T-helper 17 cell (primary cell): ENCODE results near the gene DPF1. TPM values are rescaled to one million over a fixed set of nuclear protein-coding genes. Genes with fewer than 3 reads are reported as not detected.

Experiments
- ATAC-seq: fragments of 150-1000 bp; cut with Tn5 transposase; 2 replicates; pipeline ENCODE4 v1.10.0; 2021; ENCODE audit warnings: mild to moderate bottlenecking, moderate library complexity
- DNase-seq, 3 donors: peaks; one replicate each; pipeline versions ENCODE4 v3.0.0 to v3.0.0-alpha.2; 2020 to 2021
- H3K9me3 ChIP-seq: one replicate; pipeline ENCODE4 v1.7.0; 2013; ENCODE audit warnings: low read length, mild to moderate bottlenecking; ENCODE audit not compliant: control insufficient read depth, poor library complexity, severe bottlenecking
- H3K27ac Mint-ChIP-seq: one replicate; pipeline ENCODE4 v1.8.0; 2022; ENCODE audit warnings: mild to moderate bottlenecking, moderate library complexity, mixed read lengths
- H3K27me3 Mint-ChIP-seq: one replicate; pipeline ENCODE4 v1.8.0; 2022; ENCODE audit warnings: mixed read lengths
- H3K36me3 Mint-ChIP-seq: one replicate; pipeline ENCODE4 v1.8.0; 2022; ENCODE audit warnings: low read depth, mixed read lengths
- H3K4me1 Mint-ChIP-seq: one replicate; pipeline ENCODE4 v1.8.0; 2022; ENCODE audit warnings: mild to moderate bottlenecking, mixed read lengths
- H3K4me3 Mint-ChIP-seq: one replicate; pipeline ENCODE4 v1.8.0; 2022; ENCODE audit warnings: mild to moderate bottlenecking, moderate library complexity, mixed read lengths
- total RNA-seq, 4 donors: library from RNA in 2 of 4; stranded (reverse) in 2 of 4; gene quantifications; one replicate each; pipeline ENCODE4 v1.2.3 and lab custom pipeline; 2022 to 2026

The DPF1 gene
- total RNA-seq, 2 donors from 2014 or later = not detected

- no peak for ATAC-seq
- peak overlapping the region; percentile 56 for H3K27ac Mint-ChIP-seq
These were observed 15.5 kb downstream of the DPF1 start for GRCh38 chr19:38208571-38208970.

GRCh38 chr19:38207543-38207942, 16.5 kb downstream of the DPF1 start:
- peaks cover 13% of the 10 kb centered on the region for H3K36me3 Mint-ChIP-seq
- H3K27ac Mint-ChIP-seq = no peak overlapping the region
- no peak for ATAC-seq
- peaks cover 33% of the 10 kb centered on the region for H3K27me3 Mint-ChIP-seq
- DNase-seq = no peak
- no peaks in the 10 kb centered on the region for H3K9me3 ChIP-seq
- peaks cover 14% of the 10 kb centered on the region for H3K4me1 Mint-ChIP-seq
- H3K4me3 Mint-ChIP-seq = no peak overlapping the region

More at GRCh38 chr19:38208571-38208970, 15.5 kb downstream of the DPF1 start:
- Mint-ChIP-seq H3K4me3 (no peak overlapping the region), H3K4me1 (peaks cover 16% of the 10 kb centered on the region), H3K27me3 (peaks cover 41% of the 10 kb centered on the region), H3K36me3 (peaks cover 9% of the 10 kb centered on the region)
- no peak for DNase-seq
- H3K9me3 ChIP-seq = no peaks in the 10 kb centered on the region

- peaks cover 14% of the 10 kb centered on the region for H3K4me1 Mint-ChIP-seq
- H3K9me3 ChIP-seq = no peaks in the 10 kb centered on the region
- H3K4me3 Mint-ChIP-seq = no peak overlapping the region
- peaks cover 33% of the 10 kb centered on the region for H3K27me3 Mint-ChIP-seq
- ATAC-seq (no peak), DNase-seq (no peak)
- H3K27ac Mint-ChIP-seq = no peak overlapping the region
- H3K36me3 Mint-ChIP-seq = peaks cover 13% of the 10 kb centered on the region
These were observed 17.1 kb downstream of the DPF1 start for GRCh38 chr19:38206928-38207327.

GRCh38 chr19:38206006-38206745, 17.8 kb downstream of the DPF1 start:
- Mint-ChIP-seq H3K27ac (no peak overlapping the region), H3K4me3 (no peak overlapping the region), H3K36me3 (peaks cover 13% of the 10 kb centered on the region)

GRCh38 chr19:38204728-38205127, 19.3 kb downstream of the DPF1 start:
- H3K36me3 Mint-ChIP-seq = peaks cover 7% of the 10 kb centered on the region

More at GRCh38 chr19:38206006-38206745, 17.8 kb downstream of the DPF1 start:
- Mint-ChIP-seq H3K4me1 (peaks cover 14% of the 10 kb centered on the region), H3K27me3 (peaks cover 33% of the 10 kb centered on the region)
- no peak for DNase-seq
- ATAC-seq = no peak
- no peaks in the 10 kb centered on the region for H3K9me3 ChIP-seq

GRCh38 chr19:38204096-38204495, 19.9 kb downstream of the DPF1 start:
- Mint-ChIP-seq H3K27me3 (peaks cover 14% of the 10 kb centered on the region), H3K36me3 (peaks cover 6% of the 10 kb centered on the region), H3K4me1 (no peaks in the 10 kb centered on the region), H3K27ac (no peak overlapping the region), H3K4me3 (no peak overlapping the region)
- no peaks in the 10 kb centered on the region for H3K9me3 ChIP-seq
- DNase-seq = no peak
- no peak for ATAC-seq

More at GRCh38 chr19:38204728-38205127, 19.3 kb downstream of the DPF1 start:
- Mint-ChIP-seq H3K27ac (no peak overlapping the region), H3K27me3 (peaks cover 20% of the 10 kb centered on the region), H3K4me1 (peaks cover 1% of the 10 kb centered on the region), H3K4me3 (no peak overlapping the region)
- no peaks in the 10 kb centered on the region for H3K9me3 ChIP-seq
- ATAC-seq (no peak), DNase-seq (no peak)

GRCh38 chr19:38203197-38203596, 20.8 kb downstream of the DPF1 start:
- H3K27ac Mint-ChIP-seq = no peak overlapping the region
- DNase-seq = no peak
- no peaks in the 10 kb centered on the region for H3K9me3 ChIP-seq
- peaks cover 8% of the 10 kb centered on the region for H3K27me3 Mint-ChIP-seq
- no peak for ATAC-seq
- no peaks in the 10 kb centered on the region for H3K4me1 Mint-ChIP-seq
- H3K36me3 Mint-ChIP-seq = peaks cover 6% of the 10 kb centered on the region
- no peak overlapping the region for H3K4me3 Mint-ChIP-seq

GRCh38 chr19:38202504-38202903, 21.5 kb downstream of the DPF1 start:
- H3K4me1 Mint-ChIP-seq = no peaks in the 10 kb centered on the region
- H3K36me3 Mint-ChIP-seq = peaks cover 6% of the 10 kb centered on the region
- no peak overlapping the region for H3K4me3 Mint-ChIP-seq
- ATAC-seq (no peak), DNase-seq (no peak)
- peak overlapping the region; percentile 73 for H3K27ac Mint-ChIP-seq
- H3K9me3 ChIP-seq = no peaks in the 10 kb centered on the region
- peaks cover 6% of the 10 kb centered on the region for H3K27me3 Mint-ChIP-seq

GRCh38 chr19:38201731-38202130, 22.3 kb downstream of the DPF1 start:
- DNase-seq = no peak
- ATAC-seq = no peak
- no peak overlapping the region for H3K27ac Mint-ChIP-seq
- no peaks in the 10 kb centered on the region for H3K27me3 Mint-ChIP-seq
- no peaks in the 10 kb centered on the region for H3K9me3 ChIP-seq
- H3K4me3 Mint-ChIP-seq = no peak overlapping the region
- H3K36me3 Mint-ChIP-seq = peaks cover 4% of the 10 kb centered on the region
- H3K4me1 Mint-ChIP-seq = no peaks in the 10 kb centered on the region

- Mint-ChIP-seq H3K27ac (no peak overlapping the region), H3K4me1 (no peaks in the 10 kb centered on the region), H3K4me3 (no peak overlapping the region), H3K27me3 (no peaks in the 10 kb centered on the region), H3K36me3 (peaks cover 8% of the 10 kb centered on the region)
- no peak for ATAC-seq
- no peaks in the 10 kb centered on the region for H3K9me3 ChIP-seq
- no peak for DNase-seq
These were observed 24.7 kb downstream of the DPF1 start for GRCh38 chr19:38199340-38199739.

GRCh38 chr19:38197937-38198704, 25.9 kb downstream of the DPF1 start:
- ATAC-seq = no peak
- H3K27ac Mint-ChIP-seq = no peak overlapping the region

GRCh38 chr19:38196948-38197656, 26.9 kb downstream of the DPF1 start:
- Mint-ChIP-seq H3K27ac (no peak overlapping the region), H3K36me3 (peaks cover 3% of the 10 kb centered on the region), H3K4me1 (no peaks in the 10 kb centered on the region)

More at GRCh38 chr19:38197937-38198704, 25.9 kb downstream of the DPF1 start:
- Mint-ChIP-seq H3K4me3 (no peak overlapping the region), H3K4me1 (no peaks in the 10 kb centered on the region), H3K27me3 (no peaks in the 10 kb centered on the region), H3K36me3 (peaks cover 8% of the 10 kb centered on the region)
- DNase-seq = no peak
- no peaks in the 10 kb centered on the region for H3K9me3 ChIP-seq

GRCh38 chr19:38196245-38196837, 27.7 kb downstream of the DPF1 start:
- Mint-ChIP-seq H3K27me3 (no peaks in the 10 kb centered on the region), H3K36me3 (peaks cover 3% of the 10 kb centered on the region), H3K27ac (no peak overlapping the region), H3K4me3 (no peak overlapping the region), H3K4me1 (no peaks in the 10 kb centered on the region)
- H3K9me3 ChIP-seq = no peaks in the 10 kb centered on the region
- DNase-seq = no peak
- no peak for ATAC-seq

More at GRCh38 chr19:38196948-38197656, 26.9 kb downstream of the DPF1 start:
- DNase-seq = no peak
- ATAC-seq = no peak
- no peaks in the 10 kb centered on the region for H3K9me3 ChIP-seq
- no peak overlapping the region for H3K4me3 Mint-ChIP-seq
- H3K27me3 Mint-ChIP-seq = no peaks in the 10 kb centered on the region
